GM23338 (cell line): ENCODE measurements around the gene SPAG16. TPM values are rescaled to one million over a fixed set of nuclear protein-coding genes. Genes with fewer than 3 reads are reported as not detected.

Source experiments
- ATAC-seq: fragments of 200-7000 bp; cut with Tn5 transposase; 3 replicates; pipeline ENCODE4 v1.9.1; 2020
- DNase-seq: peaks from one replicate; pipeline ENCODE4 v3.0.0-alpha.2; 2015; ENCODE audit warnings: low spot score
- H2AFZ ChIP-seq: fragments of 200-600 bp; sonication (generic); 2 replicates; pipeline ENCODE4 v1.8.0; 2016; ENCODE audit warnings: antibody characterized with exemption, mild to moderate bottlenecking, moderate library complexity
- H3F3A ChIP-seq: fragments of 200-600 bp; sonication (generic); replicated peaks from 2 replicates; pipeline ENCODE4 v1.8.0; 2017; ENCODE audit warnings: antibody characterized with exemption, mixed run types, low read depth
- H3K27ac ChIP-seq: fragments of 200-600 bp; sonication (generic); 2 replicates; pipeline ENCODE4 v1.6.1; 2016; ENCODE audit warnings: low read depth
- H3K27me3 ChIP-seq: fragments of 200-600 bp; sonication (generic); 2 replicates; pipeline ENCODE4 v1.8.0; 2016; ENCODE audit warnings: mild to moderate bottlenecking, mixed run types, moderate library complexity; ENCODE audit not compliant: insufficient read depth
- H3K36me3 ChIP-seq: fragments of 200-600 bp; sonication (generic); 2 replicates; pipeline ENCODE4 v1.8.0; 2016; ENCODE audit warnings: mild to moderate bottlenecking; ENCODE audit not compliant: insufficient read depth
- H3K4me1 ChIP-seq: fragments of 200-600 bp; sonication (generic); 2 replicates; pipeline ENCODE4 v1.8.0; 2016; ENCODE audit warnings: mild to moderate bottlenecking, moderate library complexity; ENCODE audit not compliant: insufficient read depth
- H3K4me2 ChIP-seq: fragments of 200-600 bp; sonication (generic); 2 replicates; pipeline ENCODE4 v1.7.1; 2017; ENCODE audit warnings: mixed run types
- H3K4me3 ChIP-seq: fragments of 200-600 bp; sonication (generic); 2 replicates; pipeline ENCODE4 v1.6.1; 2016; ENCODE audit warnings: mixed run types
- H3K79me2 ChIP-seq: fragments of 200-600 bp; sonication (generic); replicated peaks from 2 replicates; pipeline ENCODE4 v1.8.0; 2017; ENCODE audit warnings: mild to moderate bottlenecking; ENCODE audit not compliant: insufficient read depth
- H3K9me2 ChIP-seq: fragments of 200-600 bp; sonication (generic); 2 replicates; pipeline ENCODE4 v1.8.0; 2017; ENCODE audit not compliant: insufficient read depth
- H4K20me1 ChIP-seq: fragments of 200-600 bp; sonication (generic); replicated peaks from 2 replicates; pipeline ENCODE4 v1.8.0; 2017; ENCODE audit warnings: mild to moderate bottlenecking; ENCODE audit not compliant: insufficient read depth
- H3K27ac Mint-ChIP-seq: 2 replicates; pipeline ENCODE4 v1.8.0; 2020; ENCODE audit warnings: inconsistent platforms, mild to moderate bottlenecking, moderate library complexity, mixed read lengths
- H3K27me3 Mint-ChIP-seq: 3 replicates; pipeline ENCODE4 v1.8.0; 2022; ENCODE audit warnings: low read depth, mild to moderate bottlenecking, moderate library complexity, mixed read lengths, inconsistent platforms; ENCODE audit not compliant: insufficient read depth, poor library complexity
- H3K36me3 Mint-ChIP-seq: 3 replicates; pipeline ENCODE4 v1.8.0; 2021; ENCODE audit warnings: low read depth, mild to moderate bottlenecking, inconsistent platforms, moderate library complexity, mixed read lengths
- H3K4me1 Mint-ChIP-seq: 3 replicates; pipeline ENCODE4 v1.8.0; 2020; ENCODE audit warnings: mild to moderate bottlenecking, inconsistent platforms, mixed read lengths
- H3K4me3 Mint-ChIP-seq: 3 replicates; pipeline ENCODE4 v1.8.0; 2021; ENCODE audit warnings: moderate library complexity, mild to moderate bottlenecking, inconsistent platforms, mixed read lengths
- H3K9me3 Mint-ChIP-seq: 3 replicates; pipeline ENCODE4 v1.8.0; 2020; ENCODE audit warnings: moderate library complexity, mild to moderate bottlenecking, inconsistent platforms, mixed read lengths
- CREB1 ChIP-seq: fragments of 250-450 bp; sonication (Bioruptor Pico); IDR thresholded peaks from 2 replicates; pipeline ENCODE4 v1.5.0; 2020; ENCODE audit warnings: low read depth, mild to moderate bottlenecking, moderate library complexity
- EZH2 ChIP-seq: fragments of 200-600 bp; sonication (generic); IDR thresholded peaks from one replicate; pipeline ENCODE4 v1.8.0; 2017; ENCODE audit warnings: antibody characterized with exemption, mild to moderate bottlenecking, low read depth; ENCODE audit not compliant: unreplicated experiment
- EZH2phosphoT487 ChIP-seq: fragments of 200-600 bp; sonication (generic); IDR thresholded peaks from one replicate; pipeline ENCODE4 v1.8.1; 2018; ENCODE audit warnings: antibody characterized with exemption; ENCODE audit not compliant: unreplicated experiment
- JUNB ChIP-seq: IDR thresholded peaks from one replicate; pipeline ENCODE4 v1.6.1; 2016; ENCODE audit warnings: antibody characterized with exemption; ENCODE audit not compliant: unreplicated experiment
- NANOG ChIP-seq: IDR thresholded peaks from 2 replicates; pipeline ENCODE4 v1.6.1; 2016; ENCODE audit warnings: antibody characterized with exemption, borderline replicate concordance
- POLR2AphosphoS5 ChIP-seq: IDR thresholded peaks from 2 replicates; pipeline ENCODE4 v1.6.1; 2016; ENCODE audit warnings: antibody characterized with exemption, low read depth
- STAT1 ChIP-seq: IDR thresholded peaks from one replicate; pipeline ENCODE4 v1.6.1; 2016; ENCODE audit warnings: antibody characterized with exemption; ENCODE audit not compliant: unreplicated experiment
- ZNF114 ChIP-seq: fragments of 250-450 bp; sonication (Bioruptor Pico); IDR thresholded peaks from 2 replicates; pipeline ENCODE4 v1.5.0; 2020; ENCODE audit warnings: mild to moderate bottlenecking, moderate library complexity
- ZNF331 ChIP-seq: fragments of 250-450 bp; sonication (Bioruptor Pico); IDR thresholded peaks from 2 replicates; pipeline ENCODE4 v1.5.0; 2020; ENCODE audit warnings: low read depth, mild to moderate bottlenecking, moderate library complexity
- polyA plus RNA-seq: library from polyadenylated mRNA; unstranded; fragments of >200 nt; fragmentation: Nextera tagmentation; extraction: Ambion mirVana; gene quantifications from 2 replicates; pipeline ENCODE4 v1.2.1, GENCODE V29; 2016
- total RNA-seq: library from RNA; depleted of rRNA; stranded (reverse); fragments of >200 nt; shearing (Covaris generic); gene quantifications from 2 replicates; pipeline ENCODE4 v1.2.3, GENCODE V29; 2014
- TF ChIP-seq, protein P1 (sequence below): fragments of 250-450 bp; sonication (Bioruptor Pico); IDR thresholded peaks from 2 replicates; pipeline ENCODE4 v1.5.0; 2020; ENCODE audit warnings: mild to moderate bottlenecking, moderate library complexity
- TF ChIP-seq, protein P2 (sequence below): IDR thresholded peaks from 2 replicates; pipeline ENCODE4 v1.6.1; 2016; ENCODE audit warnings: antibody characterized with exemption
- TF ChIP-seq, protein P3 (sequence below), 2 experiments: fragments of 200-600 bp in 1 of 2; sonication (generic) in 1 of 2; conservative IDR thresholded peaks; 2 replicates each; pipeline versions ENCODE4 v1.5.1 to v1.6.1; 2016 to 2017; ENCODE audit warnings: antibody characterized with exemption in 2 of 2, low read depth in 2 of 2, mild to moderate bottlenecking in 2 of 2, moderate library complexity in 1 of 2
- TF ChIP-seq, protein P4 (sequence below): IDR thresholded peaks from one replicate; pipeline ENCODE4 v1.6.1; 2018; ENCODE audit warnings: antibody characterized with exemption; ENCODE audit not compliant: unreplicated experiment

The SPAG16 gene
- total and polyA plus RNA-seq, 2 experiments from 2014 or later, result 19.7 to 47.8 TPM

DNA sequence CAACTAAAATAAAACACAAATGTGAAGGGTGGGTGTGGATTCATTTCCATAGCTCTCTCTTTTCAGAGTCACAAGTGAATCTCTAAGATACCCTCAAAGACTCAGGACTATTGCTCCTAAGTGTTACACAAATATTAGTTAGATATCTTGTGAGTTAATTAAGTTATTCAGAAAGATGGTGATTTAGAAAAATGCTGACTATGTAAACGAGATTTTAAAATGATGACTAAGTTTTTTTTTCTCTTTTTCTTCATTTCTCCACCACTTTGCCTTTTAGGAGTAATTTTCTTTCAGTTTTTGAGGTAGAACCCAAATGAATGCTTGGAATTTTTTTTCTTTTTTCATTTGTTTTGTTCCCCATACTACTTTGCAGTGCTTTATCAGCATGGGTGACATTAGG is 479.7 kb downstream of the SPAG16 start:
- H3K9me3 Mint-ChIP-seq, result no peaks in the 10 kb centered on the region
- H3K4me1 ChIP-seq, result no peaks in the 10 kb centered on the region
- peak overlapping the region; percentile 63; the same call in 1 of the 2 replicates for H3K27ac Mint-ChIP-seq
- ATAC-seq (no peak), DNase-seq (no peak)
- no peak overlapping the region for H3K4me3 Mint-ChIP-seq
- no peaks in the 10 kb centered on the region for H3K9me2 ChIP-seq
- H3K36me3 Mint-ChIP-seq, result no peaks in the 10 kb centered on the region
- no peaks in the 10 kb centered on the region for H3K27me3 ChIP-seq
- H3K79me2 ChIP-seq, result no peaks in the 10 kb centered on the region
- H3K27ac ChIP-seq, result no peak overlapping the region
- H3K4me3 ChIP-seq, result no peak overlapping the region
- H2AFZ ChIP-seq, result no peak overlapping the region; the same call in 1 of the 2 replicates
- H3K4me1 Mint-ChIP-seq, result peaks cover 3% of the 10 kb centered on the region; the same call in 2 of the 3 replicates
- no peaks in the 10 kb centered on the region for H4K20me1 ChIP-seq
- no peaks in the 10 kb centered on the region for H3F3A ChIP-seq
- H3K27me3 Mint-ChIP-seq, result no peaks in the 10 kb centered on the region
- no peaks in the 10 kb centered on the region for H3K36me3 ChIP-seq
- H3K4me2 ChIP-seq, result no peak overlapping the region
- no peak for TF ChIP-seq ZNF331 (CRISPR knock-in tag)
- TF ChIP-seq, protein P1, sequence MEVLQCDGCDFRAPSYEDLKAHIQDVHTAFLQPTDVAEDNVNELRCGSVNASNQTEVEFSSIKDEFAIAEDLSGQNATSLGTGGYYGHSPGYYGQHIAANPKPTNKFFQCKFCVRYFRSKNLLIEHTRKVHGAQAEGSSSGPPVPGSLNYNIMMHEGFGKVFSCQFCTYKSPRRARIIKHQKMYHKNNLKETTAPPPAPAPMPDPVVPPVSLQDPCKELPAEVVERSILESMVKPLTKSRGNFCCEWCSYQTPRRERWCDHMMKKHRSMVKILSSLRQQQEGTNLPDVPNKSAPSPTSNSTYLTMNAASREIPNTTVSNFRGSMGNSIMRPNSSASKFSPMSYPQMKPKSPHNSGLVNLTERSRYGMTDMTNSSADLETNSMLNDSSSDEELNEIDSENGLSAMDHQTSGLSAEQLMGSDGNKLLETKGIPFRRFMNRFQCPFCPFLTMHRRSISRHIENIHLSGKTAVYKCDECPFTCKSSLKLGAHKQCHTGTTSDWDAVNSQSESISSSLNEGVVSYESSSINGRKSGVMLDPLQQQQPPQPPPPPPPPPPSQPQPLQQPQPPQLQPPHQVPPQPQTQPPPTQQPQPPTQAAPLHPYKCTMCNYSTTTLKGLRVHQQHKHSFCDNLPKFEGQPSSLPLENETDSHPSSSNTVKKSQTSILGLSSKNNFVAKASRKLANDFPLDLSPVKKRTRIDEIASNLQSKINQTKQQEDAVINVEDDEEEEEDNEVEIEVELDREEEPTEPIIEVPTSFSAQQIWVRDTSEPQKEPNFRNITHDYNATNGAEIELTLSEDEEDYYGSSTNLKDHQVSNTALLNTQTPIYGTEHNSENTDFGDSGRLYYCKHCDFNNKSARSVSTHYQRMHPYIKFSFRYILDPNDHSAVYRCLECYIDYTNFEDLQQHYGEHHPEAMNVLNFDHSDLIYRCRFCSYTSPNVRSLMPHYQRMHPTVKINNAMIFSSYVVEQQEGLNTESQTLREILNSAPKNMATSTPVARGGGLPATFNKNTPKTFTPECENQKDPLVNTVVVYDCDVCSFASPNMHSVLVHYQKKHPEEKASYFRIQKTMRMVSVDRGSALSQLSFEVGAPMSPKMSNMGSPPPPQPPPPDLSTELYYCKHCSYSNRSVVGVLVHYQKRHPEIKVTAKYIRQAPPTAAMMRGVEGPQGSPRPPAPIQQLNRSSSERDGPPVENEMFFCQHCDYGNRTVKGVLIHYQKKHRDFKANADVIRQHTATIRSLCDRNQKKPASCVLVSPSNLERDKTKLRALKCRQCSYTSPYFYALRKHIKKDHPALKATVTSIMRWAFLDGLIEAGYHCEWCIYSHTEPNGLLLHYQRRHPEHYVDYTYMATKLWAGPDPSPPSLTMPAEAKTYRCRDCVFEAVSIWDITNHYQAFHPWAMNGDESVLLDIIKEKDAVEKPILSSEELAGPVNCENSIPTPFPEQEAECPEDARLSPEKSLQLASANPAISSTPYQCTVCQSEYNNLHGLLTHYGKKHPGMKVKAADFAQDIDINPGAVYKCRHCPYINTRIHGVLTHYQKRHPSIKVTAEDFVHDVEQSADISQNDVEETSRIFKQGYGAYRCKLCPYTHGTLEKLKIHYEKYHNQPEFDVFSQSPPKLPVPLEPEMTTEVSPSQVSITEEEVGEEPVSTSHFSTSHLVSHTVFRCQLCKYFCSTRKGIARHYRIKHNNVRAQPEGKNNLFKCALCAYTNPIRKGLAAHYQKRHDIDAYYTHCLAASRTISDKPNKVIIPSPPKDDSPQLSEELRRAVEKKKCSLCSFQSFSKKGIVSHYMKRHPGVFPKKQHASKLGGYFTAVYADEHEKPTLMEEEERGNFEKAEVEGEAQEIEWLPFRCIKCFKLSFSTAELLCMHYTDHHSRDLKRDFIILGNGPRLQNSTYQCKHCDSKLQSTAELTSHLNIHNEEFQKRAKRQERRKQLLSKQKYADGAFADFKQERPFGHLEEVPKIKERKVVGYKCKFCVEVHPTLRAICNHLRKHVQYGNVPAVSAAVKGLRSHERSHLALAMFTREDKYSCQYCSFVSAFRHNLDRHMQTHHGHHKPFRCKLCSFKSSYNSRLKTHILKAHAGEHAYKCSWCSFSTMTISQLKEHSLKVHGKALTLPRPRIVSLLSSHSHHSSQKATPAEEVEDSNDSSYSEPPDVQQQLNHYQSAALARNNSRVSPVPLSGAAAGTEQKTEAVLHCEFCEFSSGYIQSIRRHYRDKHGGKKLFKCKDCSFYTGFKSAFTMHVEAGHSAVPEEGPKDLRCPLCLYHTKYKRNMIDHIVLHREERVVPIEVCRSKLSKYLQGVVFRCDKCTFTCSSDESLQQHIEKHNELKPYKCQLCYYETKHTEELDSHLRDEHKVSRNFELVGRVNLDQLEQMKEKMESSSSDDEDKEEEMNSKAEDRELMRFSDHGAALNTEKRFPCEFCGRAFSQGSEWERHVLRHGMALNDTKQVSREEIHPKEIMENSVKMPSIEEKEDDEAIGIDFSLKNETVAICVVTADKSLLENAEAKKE (CRISPR knock-in tag), result no peak
- TF ChIP-seq, protein P2, sequence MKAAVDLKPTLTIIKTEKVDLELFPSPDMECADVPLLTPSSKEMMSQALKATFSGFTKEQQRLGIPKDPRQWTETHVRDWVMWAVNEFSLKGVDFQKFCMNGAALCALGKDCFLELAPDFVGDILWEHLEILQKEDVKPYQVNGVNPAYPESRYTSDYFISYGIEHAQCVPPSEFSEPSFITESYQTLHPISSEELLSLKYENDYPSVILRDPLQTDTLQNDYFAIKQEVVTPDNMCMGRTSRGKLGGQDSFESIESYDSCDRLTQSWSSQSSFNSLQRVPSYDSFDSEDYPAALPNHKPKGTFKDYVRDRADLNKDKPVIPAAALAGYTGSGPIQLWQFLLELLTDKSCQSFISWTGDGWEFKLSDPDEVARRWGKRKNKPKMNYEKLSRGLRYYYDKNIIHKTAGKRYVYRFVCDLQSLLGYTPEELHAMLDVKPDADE, result no peak
- TF ChIP-seq, protein P3, sequence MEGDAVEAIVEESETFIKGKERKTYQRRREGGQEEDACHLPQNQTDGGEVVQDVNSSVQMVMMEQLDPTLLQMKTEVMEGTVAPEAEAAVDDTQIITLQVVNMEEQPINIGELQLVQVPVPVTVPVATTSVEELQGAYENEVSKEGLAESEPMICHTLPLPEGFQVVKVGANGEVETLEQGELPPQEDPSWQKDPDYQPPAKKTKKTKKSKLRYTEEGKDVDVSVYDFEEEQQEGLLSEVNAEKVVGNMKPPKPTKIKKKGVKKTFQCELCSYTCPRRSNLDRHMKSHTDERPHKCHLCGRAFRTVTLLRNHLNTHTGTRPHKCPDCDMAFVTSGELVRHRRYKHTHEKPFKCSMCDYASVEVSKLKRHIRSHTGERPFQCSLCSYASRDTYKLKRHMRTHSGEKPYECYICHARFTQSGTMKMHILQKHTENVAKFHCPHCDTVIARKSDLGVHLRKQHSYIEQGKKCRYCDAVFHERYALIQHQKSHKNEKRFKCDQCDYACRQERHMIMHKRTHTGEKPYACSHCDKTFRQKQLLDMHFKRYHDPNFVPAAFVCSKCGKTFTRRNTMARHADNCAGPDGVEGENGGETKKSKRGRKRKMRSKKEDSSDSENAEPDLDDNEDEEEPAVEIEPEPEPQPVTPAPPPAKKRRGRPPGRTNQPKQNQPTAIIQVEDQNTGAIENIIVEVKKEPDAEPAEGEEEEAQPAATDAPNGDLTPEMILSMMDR (conservative IDR thresholded peaks at IDR 0.05; ENCODE audit: low read depth in 2 of 2), result no peak
- TF ChIP-seq NANOG, result no peak
- no peak for TF ChIP-seq CREB1 (CRISPR knock-in tag)
- TF ChIP-seq STAT1, result no peak
- TF ChIP-seq, protein P4, sequence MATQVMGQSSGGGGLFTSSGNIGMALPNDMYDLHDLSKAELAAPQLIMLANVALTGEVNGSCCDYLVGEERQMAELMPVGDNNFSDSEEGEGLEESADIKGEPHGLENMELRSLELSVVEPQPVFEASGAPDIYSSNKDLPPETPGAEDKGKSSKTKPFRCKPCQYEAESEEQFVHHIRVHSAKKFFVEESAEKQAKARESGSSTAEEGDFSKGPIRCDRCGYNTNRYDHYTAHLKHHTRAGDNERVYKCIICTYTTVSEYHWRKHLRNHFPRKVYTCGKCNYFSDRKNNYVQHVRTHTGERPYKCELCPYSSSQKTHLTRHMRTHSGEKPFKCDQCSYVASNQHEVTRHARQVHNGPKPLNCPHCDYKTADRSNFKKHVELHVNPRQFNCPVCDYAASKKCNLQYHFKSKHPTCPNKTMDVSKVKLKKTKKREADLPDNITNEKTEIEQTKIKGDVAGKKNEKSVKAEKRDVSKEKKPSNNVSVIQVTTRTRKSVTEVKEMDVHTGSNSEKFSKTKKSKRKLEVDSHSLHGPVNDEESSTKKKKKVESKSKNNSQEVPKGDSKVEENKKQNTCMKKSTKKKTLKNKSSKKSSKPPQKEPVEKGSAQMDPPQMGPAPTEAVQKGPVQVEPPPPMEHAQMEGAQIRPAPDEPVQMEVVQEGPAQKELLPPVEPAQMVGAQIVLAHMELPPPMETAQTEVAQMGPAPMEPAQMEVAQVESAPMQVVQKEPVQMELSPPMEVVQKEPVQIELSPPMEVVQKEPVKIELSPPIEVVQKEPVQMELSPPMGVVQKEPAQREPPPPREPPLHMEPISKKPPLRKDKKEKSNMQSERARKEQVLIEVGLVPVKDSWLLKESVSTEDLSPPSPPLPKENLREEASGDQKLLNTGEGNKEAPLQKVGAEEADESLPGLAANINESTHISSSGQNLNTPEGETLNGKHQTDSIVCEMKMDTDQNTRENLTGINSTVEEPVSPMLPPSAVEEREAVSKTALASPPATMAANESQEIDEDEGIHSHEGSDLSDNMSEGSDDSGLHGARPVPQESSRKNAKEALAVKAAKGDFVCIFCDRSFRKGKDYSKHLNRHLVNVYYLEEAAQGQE, result no peak
- no peak for TF ChIP-seq POLR2AphosphoS5
- no peak for TF ChIP-seq EZH2
- TF ChIP-seq EZH2phosphoT487, result no peak
- no peak for TF ChIP-seq JUNB
- TF ChIP-seq ZNF114 (CRISPR knock-in tag), result no peak
